ENCODE results near the gene SCARF2.
"Not testable (repeated sequence)": the region's sequence is repeated elsewhere in the genome, so short reads cannot be mapped to it uniquely, and the experiment has no call there.

The SCARF2 gene

GRCh38 chr22:20390394-20390907 is 47.2 kb downstream of the SCARF2 start:
- no peak for DNase-seq

GRCh38 chr22:20389288-20389687 is 48.3 kb downstream of the SCARF2 start:
- DNase-seq = no peak

- DNase-seq = no peak
Observed at GRCh38 chr22:20388200-20388599, 49.4 kb downstream of the SCARF2 start.

DNA sequence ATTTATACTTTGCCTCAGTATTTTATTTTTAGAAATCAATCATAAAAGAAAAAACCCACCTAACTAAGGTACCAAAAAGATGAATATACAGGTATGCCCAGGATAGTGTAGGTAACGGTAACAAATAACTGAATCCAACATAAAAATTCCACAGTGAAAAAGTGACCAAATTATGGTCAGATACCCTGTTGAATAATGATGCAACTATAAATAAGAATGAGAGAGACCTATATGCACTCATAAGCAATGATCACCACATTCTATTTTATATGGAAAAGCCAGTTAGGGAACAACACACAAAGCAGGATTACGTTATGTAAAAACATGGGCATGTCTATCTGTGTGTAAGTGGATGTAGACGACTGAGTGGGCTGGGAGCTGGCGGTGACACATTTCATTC is 50.7 kb downstream of the SCARF2 start:
- DNase-seq = no peak

DNA sequence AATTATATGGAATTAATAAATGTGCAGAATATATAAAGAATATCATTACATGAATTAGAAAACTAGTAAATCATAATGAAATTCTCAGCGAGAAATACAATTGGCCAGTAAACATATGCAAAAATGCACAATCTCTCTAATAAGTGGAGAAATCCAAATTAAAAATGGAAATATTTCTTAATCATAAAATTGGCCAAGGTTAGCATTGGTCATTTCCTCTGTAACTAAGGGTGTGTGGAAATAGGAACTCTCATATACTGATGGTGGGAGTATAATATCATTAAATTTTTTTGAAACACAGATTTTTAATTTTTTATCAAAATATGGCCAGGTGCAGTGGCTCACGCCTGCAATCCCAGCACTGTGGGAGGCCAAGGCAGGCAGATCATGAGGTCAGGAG is 51.3 kb downstream of the SCARF2 start:
- DNase-seq = no peak

DNA sequence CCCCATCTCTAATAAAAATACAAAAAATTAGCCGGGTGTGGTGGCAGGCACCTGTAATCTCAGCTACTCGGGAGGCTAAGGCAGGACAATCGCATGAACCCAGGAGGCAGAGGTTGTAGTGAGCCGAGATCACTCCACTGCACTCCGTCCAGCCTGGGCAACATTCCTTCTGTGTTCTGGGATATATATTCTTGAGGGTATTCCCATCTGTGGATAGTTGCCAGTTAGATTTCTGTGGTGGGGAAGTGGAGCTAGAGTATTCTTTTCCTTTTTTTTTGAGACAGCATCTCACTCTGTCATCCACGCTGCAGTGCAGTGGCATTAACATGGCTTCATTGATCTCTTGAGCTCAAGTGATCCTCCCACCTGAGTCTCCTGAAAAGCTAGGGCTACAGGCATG is 52.8 kb downstream of the SCARF2 start:
- DNase-seq = no peak

GRCh38 chr22:20384171-20384570 is 53.5 kb downstream of the SCARF2 start:
- DNase-seq = no peak

DNA sequence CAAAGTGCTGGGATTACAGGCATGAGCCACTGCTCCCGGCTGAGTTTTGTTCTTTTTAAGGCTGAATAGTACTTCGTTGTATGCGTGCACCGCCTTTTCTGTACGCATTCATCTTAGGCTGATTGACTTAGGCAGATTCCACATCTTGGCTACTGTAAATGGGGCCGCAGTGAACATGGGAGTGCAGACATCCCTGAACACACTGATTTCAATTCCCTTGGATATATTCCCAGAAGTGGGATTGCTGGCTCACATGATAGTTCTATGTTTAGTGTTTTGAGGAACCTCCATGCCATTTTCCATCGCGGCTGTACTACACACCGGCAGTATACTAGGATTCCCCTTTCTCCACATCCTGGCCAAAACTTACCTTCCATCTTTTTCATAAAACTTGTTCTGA is 54.1 kb downstream of the SCARF2 start:
- no peak for DNase-seq

DNA sequence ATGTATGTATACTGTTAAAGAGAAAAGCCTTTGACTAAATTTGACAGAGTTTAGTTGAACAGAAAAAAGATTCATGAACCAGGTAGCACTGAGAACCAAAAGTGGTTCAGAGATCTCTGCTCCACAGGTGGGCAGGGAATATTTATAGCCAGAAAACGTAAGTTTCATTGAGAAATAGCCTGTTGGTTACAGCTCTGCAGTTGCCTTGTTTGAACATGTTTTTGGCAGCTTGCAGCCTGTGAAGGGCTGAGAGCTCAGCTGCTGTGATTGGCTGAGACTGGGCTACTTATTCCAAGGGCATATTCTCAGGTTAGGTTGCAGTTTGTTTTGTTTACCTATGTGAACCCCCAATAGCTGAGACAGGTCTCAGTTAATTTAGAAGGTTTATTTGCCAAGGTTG is 57.1 kb downstream of the SCARF2 start:
- no peak for DNase-seq

DNA sequence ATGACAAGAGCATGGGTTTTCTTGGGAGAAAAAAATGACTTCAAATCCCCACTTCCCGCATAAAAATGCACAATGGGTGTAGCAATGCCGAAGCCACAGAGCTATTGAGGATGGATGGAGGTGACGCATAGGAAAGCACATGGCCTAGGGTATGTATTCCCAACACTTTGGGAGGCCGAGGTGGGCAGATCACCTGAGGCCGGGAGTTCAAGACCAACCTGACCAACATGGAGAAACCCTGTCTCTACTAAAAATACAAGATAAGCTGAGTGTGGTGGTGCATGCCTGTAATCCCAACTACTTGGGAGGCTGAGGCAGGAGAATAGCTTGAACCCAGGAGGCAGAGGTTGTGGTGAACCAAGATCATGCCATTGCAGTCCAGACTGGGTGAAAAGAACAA is 58.9 kb downstream of the SCARF2 start:
- not testable (repeated sequence) for DNase-seq

DNA sequence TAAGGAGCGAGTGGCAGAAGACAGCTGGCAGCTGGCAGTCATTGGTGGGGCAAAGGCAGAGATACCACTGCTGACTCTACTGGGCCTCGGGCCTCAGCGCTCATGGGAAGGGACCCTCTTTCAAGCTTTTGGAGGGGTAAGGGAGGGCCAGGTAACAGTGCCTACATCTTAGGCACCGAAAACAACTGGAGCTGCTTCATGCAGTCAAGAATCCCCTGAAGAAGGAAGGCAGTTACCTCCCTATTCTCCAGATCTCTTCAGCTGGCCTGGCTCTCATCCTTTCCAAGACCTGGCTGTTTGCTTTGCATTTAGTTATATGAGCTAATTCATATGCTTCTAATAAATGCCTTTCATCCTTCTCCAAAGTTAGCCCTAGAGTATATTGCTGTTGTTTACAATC is 59.5 kb downstream of the SCARF2 start:
- no peak for DNase-seq

DNA sequence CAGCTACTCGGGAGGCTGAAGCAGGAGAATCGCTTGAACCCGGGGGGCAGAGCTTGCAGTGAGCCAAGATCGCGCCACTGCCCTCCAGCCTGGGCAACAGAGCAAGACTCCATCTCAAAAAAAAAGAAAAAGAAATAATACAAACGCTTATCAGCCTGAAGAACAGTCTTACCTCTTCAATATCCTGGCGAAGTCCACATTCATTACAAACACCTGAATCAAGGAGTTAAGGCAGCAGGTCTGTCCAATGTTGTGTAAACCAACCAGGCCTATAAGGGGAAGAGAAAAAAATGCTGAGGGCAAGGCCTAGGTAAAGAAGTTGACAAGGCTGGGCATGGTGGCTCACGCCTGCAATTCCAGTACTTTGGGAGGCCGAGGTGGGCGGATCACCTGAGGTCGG is 60.6 kb downstream of the SCARF2 start:
- not testable (repeated sequence) for DNase-seq

DNA sequence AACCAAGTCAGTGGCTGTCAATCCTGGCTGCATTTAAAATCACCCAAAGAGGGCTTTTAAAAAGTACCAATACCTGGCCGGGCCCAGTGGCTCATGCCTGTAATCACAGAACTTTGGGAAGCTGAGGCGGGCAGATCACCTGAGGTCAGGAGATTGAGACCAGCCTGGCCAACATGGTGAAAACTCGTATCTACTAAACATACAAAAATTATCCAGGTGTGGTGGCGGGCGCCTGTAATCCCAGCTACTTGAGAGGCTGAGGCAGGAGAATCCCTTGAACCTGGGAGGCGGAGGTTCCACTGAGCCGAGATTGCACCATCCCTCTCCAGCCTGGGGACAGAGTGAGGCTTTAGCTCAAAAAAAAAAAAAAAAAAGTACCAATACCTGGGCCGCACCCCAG is 61.3 kb downstream of the SCARF2 start:
- DNase-seq = not testable (repeated sequence)

Measured in SIG-M5 (cell line).